NOMO-1 treated with DMSO at 0.1 percent for 48 hours (cell line): ENCODE measurements around the gene AGPAT1.

Experiments
- DNase-seq: peaks from one replicate; lab custom pipeline; 2025; ENCODE audit not compliant: unreplicated experiment; lab: John Stamatoyannopoulos, UW

AGPAT1 gene

DNA sequence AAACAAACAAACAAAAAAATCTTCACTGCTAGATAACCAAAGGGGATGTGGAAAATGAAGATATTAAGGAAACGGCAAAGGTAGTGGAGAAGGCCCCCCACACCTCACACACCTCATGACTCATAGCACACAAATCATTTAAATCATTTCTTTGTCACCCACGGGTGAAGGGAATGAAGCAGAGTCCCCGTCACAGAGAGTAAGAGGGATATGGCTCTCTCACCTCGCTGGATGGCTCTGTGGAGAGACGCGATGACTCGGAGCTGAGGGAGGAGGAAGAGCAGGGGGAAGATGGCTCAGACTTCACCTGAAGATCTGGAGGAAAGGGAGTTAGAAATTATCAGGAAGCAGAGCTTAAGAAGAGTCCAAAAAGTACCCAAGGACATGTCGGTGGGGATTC, 49.0 kb downstream of the AGPAT1 start:
- DNase-seq, result no peak

- DNase-seq, result no peak
Observed at GRCh38 chr6:32123681-32124080, 52.2 kb downstream of the AGPAT1 start.

GRCh38 chr6:32120573-32121059, 55.3 kb downstream of the AGPAT1 start:
- no peak for DNase-seq

GRCh38 chr6:32118782-32119628, 56.9 kb downstream of the AGPAT1 start:
- peak; percentile 54 for DNase-seq
